Bronchial epithelial cell (primary cell): ENCODE data around the gene RPS6KA2. TPM values are rescaled to one million over a fixed set of nuclear protein-coding genes. Genes with fewer than 3 reads are reported as not detected.

Experiments used
- DNase-seq: peaks from one replicate; pipeline ENCODE4 v3.0.0-alpha.2; 2010; ENCODE audit warnings: low read depth
- FAIRE-seq: peaks from 2 replicates; lab custom pipeline; 2011; peaks lifted over from hg19 to GRCh38; lab: Jason Lieb, UNC
- H3K27me3 ChIP-seq: 2 replicates; pipeline ENCODE4 v1.5.1; 2011; ENCODE audit warnings: low read length; ENCODE audit not compliant: control insufficient read depth, insufficient read depth
- H3K36me3 ChIP-seq: 2 replicates; pipeline ENCODE4 v1.5.1; 2011; ENCODE audit warnings: low read length; ENCODE audit not compliant: control insufficient read depth, insufficient read depth
- H3K4me3 ChIP-seq: 2 replicates; pipeline ENCODE4 v1.5.1; 2011; ENCODE audit warnings: mild to moderate bottlenecking, low read depth, low read length, control low read depth
- CTCF ChIP-seq: IDR thresholded peaks from 2 replicates; pipeline ENCODE4 v1.5.1; 2011; ENCODE audit warnings: mild to moderate bottlenecking, moderate library complexity, low read length, control low read depth, inconsistent platforms; ENCODE audit not compliant: insufficient read depth, severe bottlenecking
- total RNA-seq: library from RNA; depleted of rRNA; stranded (reverse); fragments of >200 nt; gene quantifications from 2 replicates; pipeline ENCODE4 v1.2.1, GENCODE V29; 2014

Gene RPS6KA2
- total RNA-seq, 1 donor from 2014 or later: 42.6 TPM

DNA sequence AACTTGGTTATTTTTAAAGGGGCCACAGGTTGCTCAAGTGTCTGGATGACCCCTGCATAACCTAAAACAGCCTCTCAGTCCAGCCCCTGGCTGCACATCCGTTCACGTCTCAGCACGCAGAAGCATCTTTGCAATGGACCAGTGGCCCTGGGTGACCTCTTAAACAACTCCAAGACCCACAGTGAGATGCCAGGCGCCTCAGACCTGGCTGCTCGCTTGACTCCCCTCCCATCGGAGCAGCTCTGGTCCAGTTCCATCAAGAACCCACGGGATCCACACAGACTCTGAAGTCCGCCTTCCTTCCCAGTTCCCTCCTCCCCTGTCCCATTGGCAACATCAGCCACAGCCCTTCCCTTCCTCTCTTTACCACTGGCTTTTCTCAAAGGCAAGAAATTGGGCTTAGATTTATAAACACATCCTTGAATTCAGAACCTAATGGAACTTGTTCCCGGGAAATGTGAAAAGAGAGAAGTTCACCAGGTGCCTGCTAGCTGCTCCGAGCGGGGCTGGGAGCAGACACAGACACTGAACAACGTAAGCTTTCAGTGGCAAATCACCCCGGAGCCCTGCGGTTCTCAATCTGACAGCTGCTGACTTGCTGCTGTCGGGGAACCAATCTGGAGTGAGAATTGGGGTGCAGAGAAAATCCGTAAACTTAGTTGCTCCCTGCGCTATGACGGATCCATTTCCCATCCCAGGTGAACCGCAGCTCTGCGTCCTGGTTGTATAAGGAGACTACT, 204.7 kb downstream of the RPS6KA2 start:
- Histone ChIP-seq H3K36me3 (peaks cover 3% of the 10 kb centered on the region), H3K27me3 (no peaks in the 10 kb centered on the region), H3K4me3 (no peak overlapping the region)
- FAIRE-seq (no peak), DNase-seq (no peak)
- TF ChIP-seq CTCF: no peak

GRCh38 chr6:166420351-166420750, 206.7 kb downstream of the RPS6KA2 start:
- Histone ChIP-seq H3K4me3 (no peak overlapping the region), H3K27me3 (no peaks in the 10 kb centered on the region), H3K36me3 (peaks cover 3% of the 10 kb centered on the region)
- FAIRE-seq (no peak), DNase-seq (peak; percentile 58)
- TF ChIP-seq CTCF: peak; percentile 19

DNA sequence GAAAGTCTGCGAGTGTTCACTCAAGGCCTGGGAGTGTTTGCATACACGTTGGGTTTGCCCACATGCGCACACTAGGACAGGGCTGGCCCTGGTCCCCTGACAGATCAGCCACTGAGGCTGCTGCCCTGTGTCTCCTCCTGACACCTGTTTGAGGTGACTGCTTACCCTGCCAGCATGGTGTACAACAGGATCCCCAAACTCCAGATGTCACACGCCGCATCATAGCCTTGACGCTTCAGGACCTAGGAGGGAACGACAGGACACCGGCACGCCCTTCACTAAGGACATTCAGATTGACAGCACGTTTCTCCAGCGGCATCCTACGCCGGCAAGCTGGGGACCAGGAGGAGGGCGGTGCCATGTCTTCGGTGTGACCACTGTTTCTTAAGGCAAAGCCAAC, 207.3 kb downstream of the RPS6KA2 start:
- no peak for FAIRE-seq

DNA sequence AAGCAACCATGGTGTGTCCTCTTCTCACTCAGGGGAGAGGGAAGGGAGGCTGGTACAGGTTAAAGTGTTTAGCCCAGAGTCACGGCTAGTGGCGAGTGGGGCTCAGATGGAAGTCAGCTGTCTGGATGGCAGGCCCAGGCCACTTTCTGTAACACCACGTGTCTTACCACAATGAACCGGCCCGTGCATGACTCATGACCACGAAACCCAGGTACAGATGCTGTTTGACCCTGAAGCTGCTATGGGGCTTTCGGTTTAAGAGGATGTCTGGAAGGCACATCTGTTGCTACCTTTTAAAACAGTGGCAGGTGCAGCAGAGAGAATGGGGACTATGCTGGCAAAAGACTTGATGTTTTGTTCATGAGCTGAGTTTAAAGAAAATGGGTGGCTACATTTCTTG, 207.8 kb downstream of the RPS6KA2 start:
- peaks cover 3% of the 10 kb centered on the region for H3K36me3 ChIP-seq
- DNase-seq: peak; percentile 64

More for the DNA sequence above, 207.3 kb downstream of the RPS6KA2 start:
- H3K36me3 ChIP-seq: peaks cover 3% of the 10 kb centered on the region
- no peak for DNase-seq
- H3K4me3 ChIP-seq: no peak overlapping the region
- H3K27me3 ChIP-seq: no peaks in the 10 kb centered on the region
- TF ChIP-seq CTCF: no peak

GRCh38 chr6:166418691-166419143, 208.3 kb downstream of the RPS6KA2 start:
- TF ChIP-seq CTCF: no peak
- Histone ChIP-seq H3K36me3 (peaks cover 3% of the 10 kb centered on the region), H3K4me3 (no peak overlapping the region), H3K27me3 (no peaks in the 10 kb centered on the region)
- FAIRE-seq (peak; percentile 43), DNase-seq (no peak)

More for the DNA sequence above, 207.8 kb downstream of the RPS6KA2 start:
- TF ChIP-seq CTCF: no peak
- Histone ChIP-seq H3K4me3 (no peak overlapping the region), H3K27me3 (no peaks in the 10 kb centered on the region)
- no peak for FAIRE-seq
